T-helper 1 cell treated with Interleukin-12 subunit alpha and Interleukin-12 subunit beta and Interleukin-4 antibody, amounts not matched to agents 30 ng/mL and 1 ng/mL, for 36 hours (primary cell): ENCODE data around the gene DCP2. TPM values are rescaled to one million over a fixed set of nuclear protein-coding genes. Genes with fewer than 3 reads are reported as not detected.

ENCODE experiments used
- intact Hi-C: fragments of 100-400 bp; cut with micrococcal nuclease; formaldehyde crosslinking; loops from one replicate; pipeline ENCODE4 v1.15.1; 2024
- total RNA-seq: library from RNA; stranded (reverse); gene quantifications from 2 replicates; pipeline ENCODE4 v1.2.3, GENCODE V29; 2022

The DCP2 gene
- total RNA-seq, 1 donor from 2014 or later: 99.7 TPM

- intact Hi-C loops: loop anchor here (1.0 kb wide), 1 partner anchor 288 kb away; no protein-coding TSS in a partner anchor
Observed at GRCh38 chr5:113042491-113043243, 66.1 kb downstream of the DCP2 start.

GRCh38 chr5:113043491-113043931, 66.9 kb downstream of the DCP2 start:
- intact Hi-C loops: loop anchor here (1.0 kb wide), 1 partner anchor 287 kb away; no protein-coding TSS in a partner anchor

- intact Hi-C loops: no loop called here
Observed at GRCh38 chr5:113044776-113045465, 68.3 kb downstream of the DCP2 start.

GRCh38 chr5:113047234-113047633, 70.6 kb downstream of the DCP2 start:
- intact Hi-C loops: no loop called here

- intact Hi-C loops: no loop called here
Observed at GRCh38 chr5:113047733-113048652, 71.4 kb downstream of the DCP2 start.

GRCh38 chr5:113048931-113049330, 72.3 kb downstream of the DCP2 start:
- intact Hi-C loops: no loop called here

GRCh38 chr5:113050721-113051382, 74.3 kb downstream of the DCP2 start:
- intact Hi-C loops: loop anchor here (2.0 kb wide), 1 partner anchor 28 kb away; no protein-coding TSS in a partner anchor

- intact Hi-C loops: no loop called here
Observed at GRCh38 chr5:113052041-113052795, 75.6 kb downstream of the DCP2 start.

GRCh38 chr5:113053511-113053995, 77.0 kb downstream of the DCP2 start:
- intact Hi-C loops: no loop called here

- intact Hi-C loops: no loop called here
Observed at GRCh38 chr5:113054899-113055298, 78.3 kb downstream of the DCP2 start.

- intact Hi-C loops: no loop called here
Observed at GRCh38 chr5:113056988-113057387, 80.4 kb downstream of the DCP2 start.

- intact Hi-C loops: no loop called here
Observed at GRCh38 chr5:113057557-113057984, 81.0 kb downstream of the DCP2 start.

- intact Hi-C loops: no loop called here
Observed at GRCh38 chr5:113058269-113058668, 81.7 kb downstream of the DCP2 start.

GRCh38 chr5:113058706-113059226, 82.2 kb downstream of the DCP2 start:
- intact Hi-C loops: no loop called here

- intact Hi-C loops: no loop called here
Observed at GRCh38 chr5:113059232-113060040, 82.8 kb downstream of the DCP2 start.

GRCh38 chr5:113060408-113061025, 83.9 kb downstream of the DCP2 start:
- intact Hi-C loops: no loop called here

GRCh38 chr5:113061846-113062780, 85.5 kb downstream of the DCP2 start:
- intact Hi-C loops: no loop called here
